HG02885 (cell line): ENCODE measurements around the gene LAMC3.

Source experiments
- ATAC-seq: cut with Tn5 transposase; IDR thresholded peaks from one replicate; pipeline ENCODE4 v1.9.1; 2021; ENCODE audit warnings: mild to moderate bottlenecking; ENCODE audit not compliant: unreplicated experiment, poor library complexity

The LAMC3 gene

DNA sequence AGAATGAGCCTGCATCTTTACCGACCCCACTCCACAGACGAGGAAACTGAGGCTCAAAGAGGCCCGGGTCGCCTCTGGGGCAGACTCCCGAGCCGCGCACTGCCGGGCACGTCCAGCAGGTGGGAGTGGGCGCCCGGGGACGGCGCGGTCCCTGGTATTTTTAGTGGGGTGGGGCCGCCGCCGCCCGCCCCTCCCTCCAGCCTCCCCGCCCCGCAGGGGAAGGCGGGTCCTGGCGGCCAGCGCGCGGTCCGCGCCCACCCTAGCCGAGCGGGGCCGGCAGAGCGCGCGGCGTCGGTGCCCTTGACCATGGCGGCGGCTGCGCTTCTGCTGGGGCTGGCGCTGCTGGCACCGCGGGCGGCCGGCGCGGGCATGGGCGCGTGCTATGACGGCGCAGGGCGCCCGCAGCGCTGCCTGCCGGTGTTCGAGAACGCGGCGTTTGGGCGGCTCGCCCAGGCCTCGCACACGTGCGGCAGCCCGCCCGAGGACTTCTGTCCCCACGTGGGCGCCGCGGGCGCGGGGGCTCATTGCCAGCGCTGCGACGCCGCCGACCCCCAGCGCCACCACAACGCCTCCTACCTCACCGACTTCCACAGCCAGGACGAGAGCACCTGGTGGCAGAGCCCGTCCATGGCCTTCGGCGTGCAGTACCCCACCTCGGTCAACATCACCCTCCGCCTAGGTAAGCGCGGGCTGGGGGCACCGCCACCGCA is at the start of gene LAMC3:
Gene LAMC3 (plus strand): TSS at position 266 of the 710 bp plus-strand sequence. CDS start 41 bp downstream, at position 307.
- ATAC-seq: no peak

DNA sequence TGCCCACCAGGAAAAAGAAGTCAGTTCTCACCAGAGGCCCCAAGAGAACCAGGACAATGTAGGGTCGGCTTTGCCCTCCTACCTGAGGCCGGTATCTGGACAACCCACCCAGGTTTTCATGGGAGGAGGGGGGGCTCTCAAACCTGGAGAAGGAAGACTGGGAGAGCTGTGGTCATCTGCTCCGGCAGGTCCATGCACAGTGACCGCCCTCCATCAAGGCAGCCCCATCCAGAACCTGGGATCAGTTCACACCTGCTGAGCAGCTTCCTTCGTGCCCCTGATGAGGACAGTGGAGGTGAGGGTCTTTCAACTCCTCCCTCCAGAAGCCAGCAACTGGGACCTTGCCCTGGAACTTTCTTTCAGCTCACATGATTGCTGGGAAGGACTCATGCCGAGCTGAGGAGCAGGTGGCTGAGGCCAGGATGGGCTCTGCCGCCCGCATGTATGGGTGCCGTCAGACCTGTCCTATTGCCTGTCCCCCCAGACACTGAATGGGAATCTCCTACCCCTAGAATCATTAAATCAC is 49.1 kb upstream of the LAMC3 start:
- ATAC-seq: no peak

DNA sequence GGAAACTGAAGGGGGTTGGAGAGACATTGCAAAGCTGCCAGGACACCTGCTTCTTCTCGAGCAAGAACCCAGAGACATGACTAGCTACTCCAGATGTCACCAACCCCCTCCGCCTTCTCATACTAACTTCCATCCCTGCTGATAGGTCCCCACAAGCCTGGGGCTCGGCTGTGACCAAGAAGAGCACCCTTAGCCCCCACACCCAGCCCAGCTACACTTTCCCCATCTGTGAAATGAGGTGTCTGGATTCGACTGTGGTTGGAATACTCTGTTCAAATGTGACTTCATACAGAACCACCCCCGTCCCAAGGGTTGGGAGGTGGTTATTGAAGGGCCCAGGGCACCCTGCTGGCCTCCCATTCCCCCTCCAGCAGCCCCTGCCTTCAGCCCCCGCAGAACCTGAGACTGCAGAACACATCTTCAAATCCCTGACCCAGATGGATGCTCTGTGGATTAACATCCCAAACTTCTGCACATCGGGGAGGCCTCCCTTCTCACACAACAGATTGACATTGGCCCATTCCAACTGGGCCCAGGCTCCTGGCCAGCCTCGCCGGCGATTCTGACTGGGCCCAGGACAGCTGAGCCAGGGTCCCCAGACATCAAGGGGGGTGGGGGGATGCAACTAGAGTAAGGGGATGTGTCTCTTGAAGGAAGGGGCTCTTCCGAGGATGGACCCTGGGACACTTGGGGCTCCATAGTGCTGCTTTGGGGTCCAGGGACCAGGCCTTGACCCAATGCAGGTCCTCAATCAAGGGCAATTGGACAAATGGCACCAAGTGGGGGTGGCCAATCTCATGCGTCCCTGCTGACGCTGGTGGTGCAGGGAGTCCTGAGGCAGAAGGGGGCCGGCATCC is 48.2 kb upstream of the LAMC3 start:
- ATAC-seq: no peak

DNA sequence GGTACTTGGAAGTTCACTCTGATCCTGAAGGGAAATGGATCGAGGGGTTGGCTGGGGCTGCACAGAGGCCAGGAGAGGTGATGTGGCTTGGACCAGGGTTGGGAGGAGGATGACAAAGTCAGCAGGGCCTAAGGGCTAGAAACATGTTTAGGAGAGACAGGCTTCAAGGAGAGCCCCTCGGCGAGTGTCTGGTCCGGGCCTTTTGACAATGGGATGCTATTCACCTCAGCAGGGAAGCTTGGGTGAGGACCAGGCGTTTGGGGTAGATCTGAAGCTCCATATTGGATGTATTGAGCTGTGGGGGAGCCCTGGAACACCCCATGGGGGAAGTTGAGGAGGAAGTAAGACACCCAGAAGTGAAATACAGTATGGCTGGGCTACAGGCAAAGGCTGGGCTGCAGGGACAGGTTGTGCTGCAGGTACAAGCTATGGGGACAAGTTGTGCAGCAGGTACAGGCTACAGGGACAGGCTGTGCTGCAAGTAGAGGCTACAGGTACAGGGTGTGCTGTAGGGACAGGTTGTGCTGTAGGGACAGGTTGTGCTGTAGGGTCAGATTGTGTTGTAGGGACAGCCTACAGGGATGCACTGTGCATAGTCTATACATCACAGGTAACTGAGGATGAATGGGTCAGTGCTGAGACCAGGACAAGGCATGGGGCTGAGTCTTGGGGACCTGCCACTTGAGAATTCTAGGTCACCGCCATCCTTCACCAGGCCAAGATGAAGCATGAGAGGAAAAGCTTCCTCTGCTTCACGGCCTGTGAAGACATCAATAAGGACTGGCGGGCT is 47.3 kb upstream of the LAMC3 start:
- no peak for ATAC-seq

DNA sequence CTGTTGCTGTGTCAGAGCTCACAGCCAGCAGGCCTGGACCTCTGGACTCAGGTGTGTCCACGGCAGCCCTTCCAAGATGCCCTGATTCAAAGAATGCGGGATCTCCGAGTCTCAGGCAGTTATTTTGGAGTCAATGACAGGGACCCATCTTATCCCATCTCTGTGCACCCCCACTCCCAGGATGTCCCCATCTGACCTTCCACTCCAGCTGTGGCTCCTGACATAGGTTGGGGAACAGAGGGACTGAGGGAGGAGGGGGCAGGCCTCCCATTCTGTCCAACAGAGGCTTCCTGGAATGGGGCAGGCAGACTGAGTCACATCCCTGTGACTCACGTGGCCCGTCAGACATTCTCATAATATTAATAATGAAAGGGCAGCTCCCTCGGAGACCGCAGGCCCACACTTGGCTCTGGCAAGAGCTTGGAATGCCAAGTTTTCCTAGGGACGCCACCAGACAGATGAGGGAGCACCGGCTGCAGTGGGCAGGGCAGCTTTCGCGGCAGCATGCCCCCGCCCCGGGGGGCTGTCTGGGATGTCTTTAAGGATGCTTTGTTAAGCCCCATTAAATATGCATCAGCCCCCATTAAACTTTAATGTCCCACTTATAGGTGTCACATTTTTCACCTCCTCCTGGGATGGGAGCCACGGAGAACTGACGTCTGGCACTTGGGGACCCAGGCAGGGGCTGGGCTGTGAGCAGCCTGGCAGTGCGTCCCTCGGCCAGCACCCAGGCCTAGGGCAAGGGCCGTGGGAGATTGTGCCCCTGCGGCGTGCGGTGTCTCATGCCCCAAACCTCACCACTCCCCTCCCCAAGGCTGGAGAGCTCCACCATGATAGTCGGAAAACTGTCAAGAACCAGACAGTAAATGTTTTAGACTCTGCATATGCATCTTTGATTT is 46.3 kb upstream of the LAMC3 start:
- ATAC-seq: no peak

DNA sequence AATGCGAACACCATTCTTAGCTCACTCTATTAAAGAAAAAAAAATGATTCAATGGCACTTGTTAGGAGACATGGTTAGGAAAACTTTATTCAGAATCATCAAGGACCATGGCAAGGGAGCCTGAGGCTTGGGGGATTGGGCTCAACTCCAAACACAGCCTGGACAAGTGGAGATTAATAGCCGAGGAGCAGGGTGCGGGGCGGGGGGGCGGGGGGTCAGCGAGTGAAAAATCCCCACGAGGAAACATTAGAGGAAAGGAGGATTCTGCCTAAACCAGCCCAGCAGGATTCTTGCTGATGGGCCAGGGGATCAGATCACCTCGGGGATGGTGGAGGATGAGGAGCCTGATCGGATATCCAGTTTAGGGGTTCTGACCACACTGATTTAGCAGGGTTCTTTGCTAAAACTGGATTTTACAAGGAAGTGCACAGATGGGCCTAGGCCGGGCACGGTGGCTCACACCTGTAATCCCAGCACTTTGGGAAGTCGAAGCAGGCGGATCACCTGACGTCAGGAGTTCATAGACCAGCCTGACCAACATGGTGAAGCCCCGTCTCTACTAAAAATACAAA is 45.6 kb upstream of the LAMC3 start:
- ATAC-seq: no peak

DNA sequence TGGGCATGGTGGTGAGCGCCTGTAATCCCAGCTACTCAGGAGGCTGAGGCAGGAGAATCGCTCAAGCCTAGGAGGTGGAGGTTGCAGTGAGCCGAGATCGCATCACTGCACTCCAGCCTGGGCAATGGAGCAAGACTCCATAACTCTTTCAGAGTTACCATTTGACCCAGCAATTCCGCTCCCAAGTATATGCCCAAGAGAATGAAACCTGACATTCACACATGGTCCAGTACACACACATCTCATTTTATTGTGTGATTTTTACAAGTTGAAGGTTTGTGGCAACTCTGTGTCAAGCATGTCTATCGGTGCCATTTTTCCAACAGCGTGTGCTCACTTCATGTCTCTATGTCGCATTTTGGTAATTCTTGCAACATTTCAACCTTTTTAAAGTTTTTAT is 45.1 kb upstream of the LAMC3 start:
- ATAC-seq: no peak

DNA sequence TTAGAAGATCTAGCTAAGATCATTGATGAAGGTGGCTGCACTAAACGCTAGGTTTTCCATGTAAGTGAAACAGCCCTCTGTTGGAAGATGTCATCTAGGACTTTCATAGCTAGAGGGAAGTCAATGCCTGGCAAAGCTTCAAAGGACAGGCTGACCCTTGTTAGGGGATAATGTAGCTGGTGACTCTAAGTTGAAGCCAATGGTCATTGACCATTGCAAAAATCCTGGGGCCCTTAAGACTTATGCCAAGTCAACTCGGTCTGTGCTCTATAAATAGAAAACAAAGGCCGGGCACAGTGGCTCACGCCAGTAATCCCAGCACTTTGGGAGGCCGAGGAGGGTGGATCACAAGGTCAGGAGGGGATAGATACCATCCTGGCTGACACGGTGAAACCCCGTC is 43.3 kb upstream of the LAMC3 start:
- ATAC-seq: no peak

DNA sequence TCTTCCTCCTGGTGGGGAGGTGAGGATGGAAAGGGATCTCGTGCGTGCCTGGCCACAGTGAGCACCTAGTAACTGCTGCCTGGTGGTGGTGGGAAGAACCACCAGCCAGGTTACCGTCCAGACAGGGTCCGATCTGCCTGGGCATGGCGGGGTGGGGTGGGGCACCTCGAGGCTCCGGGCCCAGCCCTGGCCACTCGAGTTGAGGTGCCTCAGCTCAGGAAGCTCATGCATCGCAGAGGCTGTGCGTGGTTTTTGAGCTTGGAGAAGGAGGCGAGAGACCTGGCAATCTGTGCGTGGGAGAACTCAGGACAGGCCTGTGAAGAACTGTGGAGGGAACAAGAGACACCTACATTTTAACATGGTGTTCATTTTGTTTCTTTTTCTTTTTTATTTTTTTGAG is 38.9 kb upstream of the LAMC3 start:
- ATAC-seq: no peak

DNA sequence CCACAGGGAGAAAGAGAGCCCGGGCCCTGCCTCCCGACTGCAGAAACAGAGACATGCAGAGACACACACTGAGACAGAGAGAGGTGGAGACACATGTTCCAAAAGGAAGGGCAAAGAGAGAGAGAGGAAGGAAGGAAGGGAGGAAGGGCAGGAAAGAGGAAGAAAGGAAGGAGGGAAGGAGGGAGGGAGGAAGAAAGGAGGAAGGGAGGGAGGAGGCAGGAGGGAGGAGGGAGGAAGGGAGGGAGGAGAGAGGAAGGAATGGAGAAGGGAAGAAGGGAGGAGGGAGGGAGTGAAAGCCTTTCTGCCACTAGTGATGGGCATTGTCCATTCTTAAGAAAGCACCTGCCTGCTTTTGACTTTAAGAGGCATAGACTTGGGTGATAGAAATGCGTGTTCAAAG is 38.1 kb upstream of the LAMC3 start:
- ATAC-seq: no peak

DNA sequence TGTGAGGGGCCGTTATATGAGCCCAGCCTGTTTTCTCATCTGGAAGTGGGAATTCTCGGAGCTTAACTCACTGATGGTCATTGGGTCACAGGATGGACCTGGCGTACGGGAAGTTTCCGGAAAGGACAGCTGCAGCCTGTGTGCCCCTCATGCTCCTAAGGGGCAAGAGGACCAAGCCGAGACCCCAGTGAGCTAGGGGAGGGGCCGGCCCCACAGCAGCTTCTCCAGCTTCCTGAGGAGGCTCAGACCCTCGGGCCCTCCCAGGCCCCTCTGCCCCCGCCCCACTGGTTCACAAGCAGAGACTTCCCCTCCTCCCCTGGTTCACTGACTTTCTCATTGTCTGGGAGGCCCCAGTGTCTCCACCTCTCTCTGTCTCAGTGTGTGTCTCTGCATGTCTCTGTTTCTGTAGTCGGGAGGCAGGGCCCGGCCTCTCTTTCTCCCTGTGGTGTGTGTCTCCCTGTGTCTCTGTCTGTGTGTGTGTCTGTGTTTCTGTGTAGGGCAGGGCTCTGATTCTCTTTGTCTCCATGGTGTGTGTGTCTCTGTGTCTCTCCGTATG is 37.6 kb upstream of the LAMC3 start:
- no peak for ATAC-seq

DNA sequence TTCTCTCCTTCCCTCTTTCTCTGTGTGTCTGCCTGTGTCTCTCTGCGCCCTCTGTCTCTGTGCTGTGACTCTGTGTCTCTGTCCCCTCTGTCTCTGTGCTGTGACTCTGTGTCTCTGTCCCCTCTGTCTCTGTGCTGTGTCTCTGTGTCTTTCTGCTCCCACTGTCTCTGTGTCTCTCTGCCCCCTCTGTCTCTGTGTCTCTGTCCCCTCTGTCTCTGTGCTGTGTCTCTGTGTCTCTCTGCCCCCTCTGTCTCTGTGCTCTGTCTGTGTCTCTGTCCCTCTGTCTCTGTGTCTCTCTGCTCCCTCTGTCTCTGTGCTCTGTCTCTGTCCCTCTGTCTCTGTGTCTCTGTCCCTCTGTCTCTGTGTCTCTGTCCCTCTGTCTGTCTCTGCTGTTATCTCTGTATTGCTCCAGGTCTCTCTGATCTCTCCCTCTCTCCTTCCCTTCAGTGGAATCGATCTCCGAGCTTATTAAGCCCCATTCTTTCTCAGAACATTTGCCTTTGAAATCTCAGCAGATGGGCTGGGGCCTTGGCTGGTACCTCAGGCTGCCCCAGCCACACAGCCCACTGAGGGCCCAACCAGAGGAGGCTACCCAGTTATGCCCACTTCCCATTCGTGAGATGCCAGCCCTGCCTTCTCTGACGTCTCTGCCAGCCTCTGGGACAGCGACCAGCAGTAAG is 36.6 kb upstream of the LAMC3 start:
- ATAC-seq: no peak

DNA sequence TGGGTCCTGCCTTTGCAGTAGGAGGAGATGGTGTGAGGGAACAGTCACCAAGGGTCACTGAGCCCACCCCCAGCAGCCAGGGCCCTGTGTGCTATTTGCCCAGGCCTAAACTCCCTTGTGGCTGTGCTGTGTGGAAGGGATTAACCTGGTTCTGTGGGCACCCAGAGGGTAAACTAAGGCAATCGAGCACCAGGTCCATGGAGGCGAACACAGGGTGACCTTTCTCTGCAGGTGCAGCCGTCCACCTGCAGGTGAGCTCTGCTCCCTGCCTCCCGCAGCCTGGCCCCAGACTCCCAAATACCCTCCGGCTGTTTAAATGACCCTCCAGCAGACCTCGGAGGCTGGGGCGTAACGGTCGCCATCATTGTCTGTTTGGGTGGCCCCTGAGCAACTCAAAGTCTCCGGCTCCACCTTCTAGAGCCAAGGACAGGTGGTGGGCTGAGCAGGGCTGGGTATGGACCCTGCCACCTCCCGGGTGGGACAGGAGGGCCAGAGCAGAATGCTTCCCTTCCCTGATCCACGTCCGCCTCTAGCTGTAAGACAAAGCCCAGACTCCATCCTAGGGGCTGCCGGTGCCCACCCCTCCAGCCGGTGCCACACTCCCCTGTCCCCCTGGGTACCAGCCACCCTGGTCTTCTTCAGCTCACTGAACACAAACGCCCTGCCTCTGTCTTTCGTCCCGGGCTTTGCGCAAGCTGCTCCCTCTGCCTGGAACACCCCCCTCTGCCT is 35.9 kb upstream of the LAMC3 start:
- ATAC-seq: no peak

DNA sequence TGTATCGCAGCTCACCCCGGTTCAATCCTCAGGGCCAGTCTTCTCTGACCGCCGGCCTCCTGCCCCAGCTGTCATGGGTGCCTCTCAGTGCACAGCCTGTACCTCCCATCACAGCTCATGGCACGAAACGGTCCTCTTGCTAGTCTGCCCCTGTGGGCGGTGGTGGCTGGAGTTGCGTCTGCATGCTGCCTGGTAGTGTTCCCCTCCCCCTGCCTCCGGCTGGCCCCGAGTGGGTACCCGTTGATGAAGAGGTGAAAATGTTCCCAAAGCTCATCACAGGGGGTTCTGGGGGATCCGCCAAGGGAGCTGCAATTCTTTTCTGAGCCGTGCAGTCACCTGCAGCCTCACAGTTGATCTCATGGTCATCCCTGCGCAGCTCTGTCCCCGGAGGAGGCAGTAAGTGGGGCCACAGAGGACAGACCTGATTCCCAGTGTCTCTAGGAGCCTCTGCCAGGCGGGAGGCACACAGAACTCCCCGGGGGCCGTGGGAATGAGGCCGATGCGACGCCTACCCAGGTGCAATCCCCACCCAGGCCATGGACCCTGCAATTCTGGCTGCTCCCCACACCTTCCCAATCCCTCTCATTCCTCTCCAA is 35.2 kb upstream of the LAMC3 start:
- ATAC-seq: no peak

DNA sequence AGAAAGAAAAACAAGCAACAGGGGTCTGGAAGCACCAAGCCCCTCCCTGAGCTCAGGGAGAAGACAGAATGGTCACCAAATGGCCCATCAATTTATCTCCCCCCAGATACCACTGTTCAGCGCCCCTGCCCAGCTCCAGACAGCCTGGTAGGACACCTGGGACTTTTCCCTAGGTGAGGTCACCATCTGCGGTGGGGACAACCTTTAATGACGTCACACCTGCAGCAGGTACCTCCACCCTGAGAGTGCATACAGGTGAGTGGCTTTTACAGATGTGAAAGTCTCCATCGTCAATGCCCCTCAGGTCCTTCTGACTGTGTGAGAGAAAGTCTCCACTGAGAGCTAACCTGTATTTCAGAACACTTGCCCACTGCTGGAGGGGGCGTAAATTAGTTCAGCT is 34.3 kb upstream of the LAMC3 start:
- ATAC-seq: no peak

DNA sequence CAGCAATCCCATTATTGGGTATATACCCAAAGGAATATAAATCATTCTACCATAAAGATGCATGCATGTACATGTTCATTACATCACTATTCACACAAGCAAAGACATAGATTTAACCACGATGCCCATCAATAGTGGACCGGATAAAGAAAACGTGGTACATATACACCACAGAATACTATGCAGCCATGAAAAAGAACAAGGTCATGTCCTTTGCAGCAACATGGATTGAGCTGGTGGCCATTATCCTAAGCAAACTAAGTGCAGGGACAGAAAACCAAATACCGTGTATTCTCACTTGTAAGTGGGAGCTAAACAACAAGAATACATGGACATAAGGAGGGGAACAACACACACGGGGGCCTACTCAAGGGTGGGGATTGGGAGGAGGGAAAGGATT is 33.8 kb upstream of the LAMC3 start:
- no peak for ATAC-seq
